Erythroblast (primary cell): Measurements from ENCODE around the gene RFC1.

Experiments used
- GATA1 ChIP-seq: IDR thresholded peaks from 2 replicates; pipeline ENCODE4 v1.6.1; 2011; ENCODE audit warnings: low read depth, mild to moderate bottlenecking, control low read depth, low read length, moderate library complexity
- POLR2A ChIP-seq: IDR thresholded peaks from 2 replicates; pipeline ENCODE4 v1.6.1; 2011; ENCODE audit warnings: mild to moderate bottlenecking, low read length

GRCh38 chr4:39320381-39321115 is 45.6 kb downstream of the RFC1 start:
- no peak for TF ChIP-seq POLR2A
- no peak for TF ChIP-seq GATA1
